HG03280 (cell line): ENCODE data around the gene SUPT3H.
A peak's percentile ranks its signal among the peaks of the same experiment; 100 is the strongest.

Source experiments
- ATAC-seq: cut with Tn5 transposase; IDR thresholded peaks from one replicate; pipeline ENCODE4 v1.9.1; 2021; ENCODE audit warnings: mild to moderate bottlenecking, moderate library complexity; ENCODE audit not compliant: unreplicated experiment

The SUPT3H gene

GRCh38 chr6:44855562-44856411 lies 521.9 kb downstream of the SUPT3H start:
- ATAC-seq: no peak

- no peak for ATAC-seq
These were observed 522.9 kb downstream of the SUPT3H start for GRCh38 chr6:44854712-44855443.

DNA sequence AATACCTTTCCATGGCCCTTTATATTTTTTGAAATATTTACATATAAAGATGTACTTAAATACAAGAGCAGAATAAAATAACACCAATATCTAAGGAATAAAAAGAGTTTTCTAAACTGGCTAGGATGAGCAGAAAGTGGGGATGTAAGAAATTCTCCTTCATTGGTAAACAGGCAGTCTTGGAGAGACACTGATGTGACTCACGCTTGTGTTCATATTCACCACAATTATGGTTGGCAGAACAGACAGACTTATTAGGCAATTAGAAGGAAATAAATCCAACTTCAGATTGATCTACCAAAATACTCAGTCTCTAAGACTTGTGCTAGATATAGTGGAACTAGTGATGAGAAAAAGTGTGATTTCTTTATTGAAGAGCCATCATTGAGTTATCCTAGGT lies 526.6 kb downstream of the SUPT3H start:
- no peak for ATAC-seq

- ATAC-seq: no peak
These were observed 527.4 kb downstream of the SUPT3H start for GRCh38 chr6:44850312-44850711.

DNA sequence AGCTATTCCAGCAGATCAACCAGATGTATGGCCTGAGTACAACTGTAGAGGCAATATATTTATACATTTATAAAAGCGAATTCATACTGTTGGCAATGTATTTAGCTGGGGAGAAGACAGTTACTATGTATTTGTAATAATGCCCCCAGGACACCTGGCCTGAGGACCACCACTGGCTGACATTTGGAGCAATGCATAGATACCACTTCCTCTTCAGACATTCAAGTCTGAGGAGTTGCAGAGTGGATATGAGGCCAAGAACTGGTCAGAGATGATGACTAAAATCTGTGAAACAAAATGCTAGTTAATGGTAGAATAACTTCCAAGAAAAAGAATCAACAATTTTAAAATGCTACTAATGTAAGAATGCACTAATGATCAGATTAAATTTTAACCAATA lies 527.9 kb downstream of the SUPT3H start:
- ATAC-seq: no peak

GRCh38 chr6:44843734-44844133 lies 534.0 kb downstream of the SUPT3H start:
- ATAC-seq: no peak

DNA sequence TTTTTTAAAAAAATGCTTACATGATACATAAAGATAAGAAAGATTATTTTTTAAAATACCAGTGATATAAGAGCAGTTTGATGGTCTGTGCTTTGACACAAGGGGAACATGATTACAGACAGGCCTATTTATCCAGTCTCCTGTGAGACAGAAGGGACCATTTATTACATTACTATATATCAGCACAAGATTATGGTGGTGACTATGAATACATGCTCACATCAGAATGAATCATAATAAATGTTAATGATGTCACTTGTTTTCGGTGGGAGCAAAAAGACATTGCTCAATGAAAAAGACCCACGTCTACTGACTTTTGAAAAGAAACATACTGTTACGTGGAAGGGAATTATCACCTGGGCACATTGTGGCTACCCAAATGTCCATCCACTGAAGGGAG lies 535.1 kb downstream of the SUPT3H start:
- no peak for ATAC-seq

- ATAC-seq: no peak
These were observed 535.9 kb downstream of the SUPT3H start for GRCh38 chr6:44841829-44842228.

- no peak for ATAC-seq
These were observed 540.0 kb downstream of the SUPT3H start for GRCh38 chr6:44837741-44838140.

DNA sequence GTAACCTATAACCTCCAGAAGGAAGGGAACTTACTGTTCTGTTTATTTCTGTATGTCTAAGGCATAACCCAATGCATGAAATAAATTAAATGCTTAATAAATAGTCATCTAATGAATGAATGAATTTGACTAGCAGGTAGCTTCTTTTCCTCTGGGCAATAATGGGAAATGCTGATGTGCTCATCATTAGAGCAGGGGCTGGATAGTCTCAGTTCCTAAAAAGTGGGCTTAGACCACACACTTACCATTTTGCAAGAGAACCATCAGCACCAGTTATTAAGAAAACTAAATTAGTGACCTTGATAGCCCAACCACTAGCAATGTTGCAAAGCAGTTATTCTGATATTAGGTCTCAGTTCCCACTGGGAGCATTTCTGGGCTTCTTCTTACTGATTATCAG lies 540.5 kb downstream of the SUPT3H start:
- no peak for ATAC-seq

DNA sequence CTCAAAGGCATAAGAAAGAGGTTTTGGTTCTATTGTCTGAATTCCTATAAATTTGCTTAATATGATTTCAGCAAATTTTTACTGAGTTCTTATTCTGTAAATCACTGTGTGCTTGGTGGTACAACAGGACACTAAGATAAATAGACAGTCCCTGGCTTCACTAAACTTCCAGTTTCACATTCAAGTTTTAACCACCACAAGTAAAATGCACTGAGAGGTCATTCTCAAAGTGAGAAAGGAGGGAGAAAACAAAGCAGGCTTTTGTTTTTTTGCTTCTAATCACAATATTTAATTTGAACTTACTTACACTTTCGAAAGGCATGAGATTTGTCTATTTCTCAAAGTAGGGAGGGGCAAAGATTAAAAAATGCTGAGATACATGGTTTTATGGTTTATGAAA lies 544.5 kb downstream of the SUPT3H start:
- peak; percentile 77 for ATAC-seq

DNA sequence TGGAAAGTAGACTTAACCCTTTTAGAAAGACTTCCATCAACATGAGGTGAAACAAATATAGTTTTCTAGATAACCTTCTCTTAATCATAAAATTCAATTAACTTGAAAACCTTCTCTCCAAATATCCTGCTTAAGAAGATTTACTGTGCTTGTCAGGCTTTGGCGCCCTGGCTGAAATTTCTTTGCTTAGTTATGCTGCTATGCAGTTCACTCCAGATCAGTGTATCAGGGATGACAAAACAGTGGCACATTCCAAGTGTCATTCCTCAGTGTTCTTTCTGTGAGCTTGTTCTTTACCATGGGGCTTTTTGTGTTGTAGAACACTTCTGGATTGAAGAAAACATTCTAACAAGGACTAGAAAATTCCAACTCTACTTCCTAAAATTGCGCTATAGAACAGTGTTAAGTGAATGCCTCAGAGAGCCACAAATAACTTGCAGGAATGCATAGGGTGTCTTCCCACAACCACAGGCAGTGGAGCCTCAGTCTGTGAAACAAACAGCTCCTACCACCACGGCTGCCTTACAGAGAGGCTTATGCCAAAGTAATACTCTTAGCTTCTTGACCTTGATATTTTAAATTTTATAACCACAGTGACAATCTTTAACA lies 546.6 kb downstream of the SUPT3H start:
- ATAC-seq: no peak

DNA sequence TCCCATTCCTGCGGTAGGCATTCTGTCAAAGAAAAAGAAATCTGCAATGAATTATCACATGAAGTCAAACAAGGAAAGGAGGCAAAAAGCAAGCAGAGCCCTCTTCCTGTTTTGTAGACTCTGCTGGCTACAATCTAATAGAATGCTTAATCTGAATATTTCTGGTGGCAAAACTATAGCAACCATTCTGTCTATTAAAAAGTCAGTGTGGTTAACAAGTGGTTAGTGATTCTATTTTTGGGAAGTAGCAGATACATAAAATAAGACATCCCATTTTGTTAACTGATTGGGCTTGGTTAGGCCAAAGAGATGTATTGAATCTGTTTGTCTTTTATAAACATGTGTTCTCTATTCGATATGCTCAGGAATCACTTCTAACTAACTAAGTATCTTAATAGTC lies 547.9 kb downstream of the SUPT3H start:
- ATAC-seq: no peak

GRCh38 chr6:44828780-44829179 lies 549.0 kb downstream of the SUPT3H start:
- no peak for ATAC-seq

DNA sequence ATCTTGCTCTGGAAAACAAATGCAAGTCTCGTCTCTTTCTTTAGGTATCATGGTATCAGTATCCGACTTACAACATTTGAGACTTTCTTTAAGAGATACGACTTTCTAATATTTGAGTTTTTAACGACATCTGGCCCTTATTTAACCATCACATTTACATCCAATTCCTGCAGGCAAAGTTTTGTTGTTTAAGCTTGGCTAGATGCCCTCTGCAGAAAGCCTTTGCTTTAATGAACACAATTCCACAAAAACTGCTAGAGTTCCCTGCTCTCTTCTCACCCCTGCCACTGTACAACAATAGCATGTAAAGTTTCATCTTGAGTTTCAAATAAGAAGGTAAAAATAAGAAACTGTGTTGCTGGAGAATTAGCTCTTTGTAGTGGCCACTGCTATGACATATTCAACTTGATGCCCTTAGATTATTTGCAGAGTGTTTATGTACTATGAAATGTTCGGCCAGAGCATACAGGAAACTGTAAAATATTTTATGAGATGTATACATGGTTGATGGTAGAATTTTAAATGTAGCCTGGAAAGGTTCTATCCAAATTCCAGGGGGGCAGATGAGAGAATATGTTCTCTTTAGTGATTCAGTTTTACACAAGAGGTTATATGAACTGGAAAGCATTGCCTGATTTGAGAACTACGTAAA lies 551.6 kb downstream of the SUPT3H start:
- ATAC-seq: no peak

DNA sequence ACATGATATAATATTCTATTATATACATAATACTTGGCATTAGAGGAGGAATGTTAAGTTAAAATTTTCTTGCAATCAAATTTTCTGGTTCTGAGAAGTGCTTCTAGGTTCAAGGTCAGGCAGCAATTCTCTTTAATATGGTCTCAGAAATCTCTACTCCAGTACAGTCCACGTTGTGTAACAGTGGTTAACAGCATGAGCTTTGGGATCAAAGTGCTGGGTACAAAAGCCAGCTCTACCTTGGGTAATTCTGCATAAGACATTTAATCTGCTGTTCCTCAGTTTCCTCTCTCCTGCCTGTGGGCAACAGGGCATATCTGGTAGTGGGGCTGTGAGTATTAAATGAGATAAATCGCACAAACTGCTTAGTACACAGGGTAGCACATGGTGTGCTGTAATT lies 552.5 kb downstream of the SUPT3H start:
- ATAC-seq: no peak

DNA sequence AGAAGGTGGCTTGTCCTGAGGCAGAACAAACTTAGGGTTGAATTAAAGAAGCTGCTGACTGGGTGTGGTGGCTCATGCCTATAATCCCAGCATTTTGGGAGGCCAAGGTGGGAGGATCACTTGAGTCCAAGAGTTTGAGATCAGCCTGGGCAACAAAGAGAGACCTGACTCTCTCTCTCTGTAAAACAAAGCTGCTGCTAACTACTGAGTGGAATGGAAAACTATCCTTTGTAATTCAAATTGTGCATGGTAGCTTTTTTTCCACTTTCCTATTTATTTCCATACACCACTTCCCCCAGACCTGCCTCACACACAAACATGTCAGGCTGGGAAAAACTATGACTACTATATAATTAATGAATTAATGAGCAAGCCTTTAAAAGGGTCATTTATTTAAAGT lies 553.2 kb downstream of the SUPT3H start:
- no peak for ATAC-seq

- ATAC-seq: no peak
These were observed 557.0 kb downstream of the SUPT3H start for GRCh38 chr6:44820759-44821158.

DNA sequence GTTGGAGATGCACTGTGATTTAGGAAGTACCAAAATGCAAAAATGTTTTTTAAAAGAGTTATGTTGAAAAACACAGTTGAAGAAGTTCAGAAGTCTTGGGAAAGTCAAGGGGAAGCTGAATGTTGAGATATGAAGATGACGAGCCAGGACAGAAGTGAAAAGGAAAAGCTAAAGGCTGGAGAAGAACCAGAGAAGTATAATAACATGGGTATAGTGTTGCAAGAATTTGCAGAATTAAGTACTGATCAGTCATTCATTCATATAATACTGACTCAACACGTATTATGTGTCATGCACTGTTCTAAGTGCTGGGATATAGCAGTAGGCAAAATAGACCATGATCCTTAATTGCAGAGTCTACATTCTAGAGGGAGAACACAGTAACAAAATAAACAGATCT lies 557.4 kb downstream of the SUPT3H start:
- ATAC-seq: no peak

GRCh38 chr6:44811456-44811855 lies 566.3 kb downstream of the SUPT3H start:
- no peak for ATAC-seq

DNA sequence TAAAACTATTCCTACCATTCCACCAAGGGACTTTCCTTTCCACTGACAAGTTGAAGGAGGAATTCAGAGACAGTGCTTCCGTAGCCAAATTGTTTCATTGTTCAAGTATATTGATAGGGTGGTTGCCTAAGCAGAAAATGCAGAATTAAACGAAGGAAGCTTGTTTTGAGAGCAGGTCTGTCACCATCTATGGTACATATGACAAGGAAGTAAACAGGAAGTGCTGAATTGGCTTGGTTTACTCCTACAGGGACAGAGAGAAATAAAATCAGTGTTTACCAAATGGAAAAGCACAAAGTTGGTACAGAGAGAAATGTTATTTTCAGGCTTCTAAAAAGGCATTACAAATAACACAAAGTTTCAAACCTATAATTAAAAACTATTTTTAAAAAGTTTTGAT lies 568.5 kb downstream of the SUPT3H start:
- ATAC-seq: no peak
